NOMO-1 treated with dmso at 0.1 percent for 144 hours (cell line): ENCODE measurements around the gene BICD2.

ENCODE experiments used
- DNase-seq: peaks from one replicate; lab custom pipeline; 2025; ENCODE audit not compliant: unreplicated experiment; lab: John Stamatoyannopoulos, UW

Gene BICD2

DNA sequence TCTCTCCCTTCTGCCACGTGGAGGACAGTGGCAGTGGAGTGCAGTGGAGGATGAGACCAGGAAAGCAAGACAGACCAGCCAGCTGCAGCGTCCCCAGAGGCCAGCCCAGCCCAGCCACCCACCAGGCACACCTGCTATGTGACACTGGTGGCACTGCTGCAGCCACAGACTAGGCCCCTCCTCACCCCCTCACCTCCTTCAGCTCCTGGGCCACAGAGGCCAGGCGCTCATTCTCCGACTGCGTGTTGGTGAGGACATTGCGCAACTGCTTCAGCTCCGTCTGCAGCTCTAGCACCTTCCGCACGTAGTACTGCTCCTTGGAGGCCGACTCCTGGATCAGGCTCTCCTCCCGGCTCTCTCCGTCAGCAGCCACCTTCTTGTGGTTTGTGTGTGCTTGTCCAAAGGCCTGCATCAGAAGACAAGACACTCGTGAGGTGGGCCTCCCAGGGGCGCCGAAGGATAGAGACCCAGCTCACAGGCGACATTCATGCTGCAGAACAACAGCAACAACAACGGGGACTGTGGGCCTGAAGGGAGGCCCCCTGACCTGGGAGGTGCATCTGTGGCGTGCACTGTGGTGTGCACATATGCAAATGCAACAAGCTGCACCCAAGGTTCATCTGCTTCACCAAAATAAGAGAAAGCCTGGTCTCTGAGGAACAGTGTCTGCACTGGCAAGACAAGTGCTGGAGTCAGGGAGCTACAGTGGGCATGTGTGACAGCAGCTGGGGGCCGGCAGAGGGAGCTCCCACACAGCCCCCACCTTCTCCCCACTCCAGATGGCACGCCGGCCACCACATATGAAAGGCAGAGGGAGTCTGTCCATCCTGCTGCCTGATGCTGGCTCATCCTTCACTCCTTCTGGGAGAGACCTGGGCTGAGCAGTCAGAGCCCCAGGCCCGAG, 35.5 kb downstream of the BICD2 start:
- no peak for DNase-seq

GRCh38 chr9:92727716-92728700, 36.6 kb downstream of the BICD2 start:
- DNase-seq: no peak

DNA sequence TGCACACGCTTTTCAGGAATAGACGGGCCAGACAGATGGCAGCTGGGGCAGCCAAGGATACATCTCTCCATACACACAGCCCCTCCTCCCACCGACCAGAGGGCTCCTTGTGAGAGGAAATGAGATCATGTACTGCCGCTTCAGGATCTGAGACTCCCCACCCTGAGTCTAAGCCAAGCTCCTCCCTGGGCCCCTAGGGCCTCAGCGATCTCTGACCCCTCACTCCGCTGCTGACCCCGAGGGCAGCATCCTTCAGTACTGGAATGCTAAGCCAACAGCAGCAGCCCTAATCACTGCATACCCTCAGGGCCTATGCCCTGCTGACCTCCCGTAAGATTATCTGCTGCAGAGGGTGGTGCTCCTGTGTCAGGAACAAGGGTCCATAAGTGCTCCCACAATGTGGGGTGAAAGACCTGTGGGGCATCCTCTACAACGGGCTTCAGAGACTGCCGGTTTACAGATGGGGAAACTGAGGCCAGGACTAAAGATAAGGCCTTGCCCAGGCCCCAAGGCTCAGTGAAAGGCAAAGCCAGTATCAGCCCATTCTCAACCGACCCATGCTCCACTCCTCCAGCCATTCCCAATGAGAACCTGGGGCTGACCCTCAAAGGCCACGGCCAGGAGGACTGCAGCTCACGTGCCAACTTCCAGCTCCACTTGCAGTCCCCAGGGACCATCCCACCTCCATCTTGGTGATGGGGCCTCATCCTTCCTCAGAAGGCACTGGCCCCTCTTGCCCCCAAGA, 37.5 kb downstream of the BICD2 start:
- DNase-seq: no peak

- DNase-seq: no peak
Observed at GRCh38 chr9:92726348-92726747, 38.3 kb downstream of the BICD2 start.

GRCh38 chr9:92725766-92726165, 38.9 kb downstream of the BICD2 start:
- no peak for DNase-seq

DNA sequence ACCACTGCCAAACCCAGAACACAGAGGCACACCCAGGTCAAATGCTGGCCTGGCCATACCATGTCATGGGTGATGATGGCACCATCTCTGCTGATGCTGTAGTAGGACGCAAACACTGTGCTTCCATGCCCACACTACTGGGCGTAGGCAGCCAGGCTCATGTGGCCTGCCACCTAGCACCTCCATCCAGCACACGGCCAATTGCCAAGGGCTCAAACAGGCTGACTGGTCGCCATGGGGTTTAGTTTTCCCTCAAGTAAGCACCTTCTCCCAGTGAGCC, 39.4 kb downstream of the BICD2 start:
- no peak for DNase-seq

- DNase-seq: no peak
Observed at GRCh38 chr9:92724528-92725265, 39.9 kb downstream of the BICD2 start.

GRCh38 chr9:92723801-92724323, 40.8 kb downstream of the BICD2 start:
- DNase-seq: no peak

- no peak for DNase-seq
Observed at GRCh38 chr9:92723299-92723625, 41.4 kb downstream of the BICD2 start.

- no peak for DNase-seq
Observed at GRCh38 chr9:92722386-92723298, 42.0 kb downstream of the BICD2 start.

DNA sequence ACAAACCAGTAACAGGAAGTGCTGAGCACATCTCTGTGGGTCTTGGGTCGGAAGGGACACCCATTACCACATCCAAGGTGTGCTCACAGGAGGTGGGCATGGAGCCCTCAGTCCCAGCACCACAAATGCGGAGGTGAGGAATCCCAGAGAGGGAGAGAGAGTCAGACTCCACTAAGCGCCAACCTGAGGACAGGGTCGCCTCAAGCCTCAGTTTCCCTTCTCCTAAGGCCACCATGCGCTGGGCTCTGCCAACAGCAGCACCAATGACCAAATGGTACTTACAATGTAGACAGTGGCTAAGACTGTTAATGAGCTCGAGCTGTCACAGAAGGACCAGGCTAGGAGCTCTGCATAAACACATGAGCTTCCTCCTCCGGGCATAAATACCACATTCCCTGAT, 43.1 kb downstream of the BICD2 start:
- no peak for DNase-seq

- DNase-seq: no peak
Observed at GRCh38 chr9:92720807-92721535, 43.7 kb downstream of the BICD2 start.

GRCh38 chr9:92720209-92720765, 44.3 kb downstream of the BICD2 start:
- DNase-seq: no peak

DNA sequence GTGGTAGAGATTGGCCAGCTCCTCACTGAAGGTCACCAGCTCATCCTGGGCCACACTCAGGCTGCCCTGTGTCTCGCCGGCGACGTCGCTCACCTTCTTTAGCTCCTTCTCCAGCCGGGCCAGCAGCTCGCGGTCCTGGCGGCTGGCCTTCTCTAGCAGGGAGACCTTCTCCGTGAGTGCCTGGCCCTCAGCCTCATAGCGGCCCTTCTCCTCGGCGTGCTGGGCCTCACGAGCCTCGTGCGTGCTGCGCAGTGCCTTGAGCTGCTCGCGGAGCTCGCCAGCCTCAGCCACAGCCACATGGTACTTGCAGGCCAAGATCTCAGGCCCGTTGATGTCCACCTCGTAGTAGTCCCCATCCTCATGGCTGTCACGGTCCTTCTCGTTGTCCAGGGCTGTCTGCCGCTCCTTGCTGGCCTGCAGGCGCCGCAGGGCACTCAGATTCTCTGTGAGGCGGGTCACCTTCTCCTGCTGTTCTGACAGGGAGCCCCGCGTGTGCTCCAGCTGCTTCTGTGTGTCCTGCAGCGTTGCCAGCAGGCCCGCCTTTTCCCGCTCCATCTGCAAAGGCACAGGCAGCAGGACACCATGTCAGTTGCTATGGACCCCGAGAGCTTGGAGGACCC, 45.5 kb downstream of the BICD2 start:
- no peak for DNase-seq

GRCh38 chr9:92718086-92719001, 46.3 kb downstream of the BICD2 start:
- no peak for DNase-seq

GRCh38 chr9:92717201-92718085, 47.2 kb downstream of the BICD2 start:
- no peak for DNase-seq
